GM04503 (cell line): Measurements from ENCODE around the gene OGDH.
"Not testable (repeated sequence)": the region's sequence is repeated elsewhere in the genome, so short reads cannot be mapped to it uniquely, and the experiment has no call there.

Source experiments
- DNase-seq: peaks from one replicate; pipeline ENCODE4 v3.0.0-alpha.2; 2012; ENCODE audit warnings: low read depth

Gene OGDH

DNA sequence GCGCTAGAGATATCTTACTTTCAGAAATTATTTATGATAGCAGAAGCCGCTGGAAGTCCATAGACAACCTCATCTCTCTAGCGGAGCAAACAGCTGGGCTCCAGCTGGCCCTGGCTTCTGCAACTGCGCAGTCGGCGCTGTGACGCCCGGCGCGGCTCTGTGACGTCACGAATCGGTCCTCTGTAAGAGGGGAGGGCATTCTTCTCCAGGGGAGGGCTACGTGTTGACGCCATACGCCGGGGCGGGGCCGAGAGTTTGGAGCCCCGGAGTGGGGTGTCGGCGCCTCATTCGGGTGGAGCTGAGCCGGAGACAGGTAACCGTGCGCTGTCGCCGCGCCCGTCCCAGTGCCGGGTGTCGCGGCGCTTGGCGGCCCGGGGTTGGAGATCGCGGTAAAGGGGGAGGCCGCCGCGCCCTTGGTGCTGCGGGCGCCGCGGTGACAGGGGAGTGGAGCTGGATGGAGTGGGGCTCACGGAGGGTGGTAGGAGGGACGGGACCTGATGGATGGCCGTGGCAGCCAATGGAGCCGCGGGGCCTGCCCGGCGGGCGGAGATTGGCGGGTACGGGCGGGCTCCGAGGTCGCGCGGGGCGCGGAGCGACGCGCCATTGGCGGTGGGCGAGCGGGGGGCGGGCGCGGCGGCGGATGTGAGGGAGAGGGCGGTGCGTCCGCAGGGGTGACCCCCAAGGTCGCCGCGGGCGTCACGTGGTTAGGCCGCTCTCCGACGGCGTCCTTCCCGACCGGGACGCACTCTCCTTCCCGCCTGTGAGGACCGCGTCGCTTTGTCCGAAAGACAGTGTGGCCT is at the start of gene OGDH:
TSS of gene OGDH (plus strand) at position 287 of the 800 bp plus-strand sequence. CDS start 17,717 bp downstream, outside the sequence.
- peak; percentile 81 for DNase-seq

DNA sequence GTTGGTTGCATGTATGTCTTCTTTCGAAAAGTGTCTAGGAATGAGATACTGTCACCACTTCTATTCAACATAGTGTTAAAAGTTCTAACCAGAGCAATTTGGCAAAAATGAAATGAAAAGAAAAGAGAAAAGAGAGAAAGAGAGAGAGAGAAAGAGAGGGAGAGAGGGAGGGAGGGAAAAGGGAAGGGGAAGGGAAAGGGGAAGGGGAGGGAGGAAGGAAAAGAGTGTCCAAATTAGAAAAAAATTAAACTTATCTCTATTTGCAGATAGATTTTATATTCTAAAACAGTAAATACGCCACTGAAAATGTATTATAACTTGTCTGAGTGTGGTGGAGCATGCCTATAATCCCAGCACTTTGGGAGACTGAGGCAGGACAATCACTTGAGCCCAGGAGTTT is 48.9 kb upstream of the OGDH start:
- DNase-seq = no peak

DNA sequence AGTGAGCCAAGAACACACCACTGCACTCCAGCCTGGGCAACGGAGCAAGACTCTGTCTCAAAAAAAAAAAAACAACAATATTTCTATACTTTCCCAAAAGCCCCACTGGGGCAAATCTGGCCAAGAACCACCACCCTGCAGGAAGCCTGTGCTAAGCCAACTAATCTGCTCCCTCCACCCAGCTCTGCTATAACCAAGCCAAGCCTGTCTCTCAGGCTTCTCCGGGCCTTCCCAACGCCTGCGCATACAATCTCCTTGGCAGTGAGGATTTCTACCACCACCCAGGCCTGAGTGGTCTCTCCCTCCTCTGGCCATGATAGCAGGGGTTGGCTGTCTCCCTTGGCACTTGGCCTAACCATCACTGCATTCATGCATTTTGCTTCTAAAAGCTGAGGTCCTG is 46.9 kb upstream of the OGDH start:
- DNase-seq = no peak

DNA sequence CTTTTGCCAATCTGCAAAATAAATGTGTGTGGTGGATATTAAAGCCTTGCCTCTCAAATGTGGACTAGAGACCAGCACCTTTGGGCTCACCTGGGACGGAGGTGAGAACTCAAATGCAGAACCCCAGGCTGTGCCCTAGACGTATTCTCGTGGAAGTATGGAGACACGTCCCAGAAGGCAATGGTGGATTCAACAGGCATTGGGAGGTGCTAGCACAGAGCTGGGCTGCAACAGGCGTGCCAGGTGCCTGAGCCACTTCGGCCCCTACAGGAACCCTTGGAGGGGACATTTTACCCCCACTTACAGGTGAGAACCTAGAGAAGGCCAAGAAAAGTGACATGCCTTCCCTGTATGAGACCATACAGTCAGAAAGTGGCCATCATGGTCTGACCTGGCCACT is 44.9 kb upstream of the OGDH start:
- no peak for DNase-seq

GRCh38 chr7:44561962-44562621 is 44.3 kb upstream of the OGDH start:
- DNase-seq = no peak

GRCh38 chr7:44562622-44562962 is 43.8 kb upstream of the OGDH start:
- not testable (repeated sequence) for DNase-seq

DNA sequence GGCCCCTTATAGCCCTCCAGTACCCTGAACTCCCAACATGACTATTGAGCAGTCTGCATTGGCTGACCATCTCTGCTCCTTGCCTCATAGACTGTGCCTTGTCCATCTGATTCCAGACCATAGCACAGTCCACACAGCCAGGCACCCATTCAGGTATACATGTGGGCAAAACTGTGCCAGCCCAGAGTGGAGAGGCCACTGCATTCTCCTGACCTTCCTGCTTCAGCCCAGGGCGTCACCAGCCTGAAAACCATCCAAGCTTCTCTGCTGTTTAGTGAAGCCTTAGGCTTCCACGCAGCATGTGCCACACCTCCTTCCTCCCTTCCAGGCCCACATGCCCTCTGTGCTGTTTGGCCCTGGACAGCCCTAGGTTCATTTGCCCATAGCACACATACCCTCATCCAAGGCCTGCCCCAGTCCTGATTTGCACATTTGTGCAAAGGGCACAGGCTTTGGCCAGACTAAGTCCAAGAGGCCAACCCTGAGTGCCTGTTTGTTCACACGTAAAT is 43.2 kb upstream of the OGDH start:
- DNase-seq = no peak

- no peak for DNase-seq
Measured at GRCh38 chr7:44564606-44565005, 41.8 kb upstream of the OGDH start.

GRCh38 chr7:44565097-44565794 is 41.2 kb upstream of the OGDH start:
- no peak for DNase-seq

DNA sequence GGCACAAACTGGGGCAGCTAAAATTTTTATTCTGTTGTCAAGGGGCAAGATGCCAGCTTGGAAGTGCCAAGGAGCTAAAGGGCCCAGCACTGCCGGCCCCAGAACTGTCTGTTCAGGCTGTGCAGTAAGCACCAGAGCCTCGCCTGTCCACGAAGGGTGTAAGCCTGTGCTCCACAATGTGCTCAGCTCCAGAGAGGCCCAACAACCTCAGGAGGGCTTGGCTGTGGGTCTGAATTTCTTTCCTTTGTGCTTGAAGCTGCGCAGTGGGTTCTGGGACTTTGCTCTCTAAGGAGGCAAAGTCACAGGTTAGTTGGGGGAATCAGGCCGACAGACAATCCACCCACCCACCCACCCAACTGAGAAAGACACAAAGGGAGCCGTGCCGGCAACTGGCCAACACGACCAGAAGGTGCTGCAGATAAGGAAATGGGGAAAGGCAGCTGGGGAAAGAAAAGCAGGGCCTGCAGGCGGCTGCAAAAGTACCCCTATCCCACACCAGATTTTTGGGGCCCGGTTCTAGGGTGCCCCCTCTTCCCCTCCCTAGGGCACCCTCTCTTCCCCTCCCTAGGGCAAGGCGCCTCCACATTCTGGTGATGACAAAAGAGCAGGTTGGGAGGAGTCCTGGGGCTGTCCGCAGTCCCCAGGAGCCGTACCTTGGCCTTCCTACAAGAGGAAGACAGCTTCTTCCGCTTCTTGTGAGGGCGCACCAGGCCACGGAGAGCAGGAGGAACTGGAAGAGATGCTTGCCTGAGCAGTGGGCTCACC is 40.5 kb upstream of the OGDH start:
- no peak for DNase-seq

DNA sequence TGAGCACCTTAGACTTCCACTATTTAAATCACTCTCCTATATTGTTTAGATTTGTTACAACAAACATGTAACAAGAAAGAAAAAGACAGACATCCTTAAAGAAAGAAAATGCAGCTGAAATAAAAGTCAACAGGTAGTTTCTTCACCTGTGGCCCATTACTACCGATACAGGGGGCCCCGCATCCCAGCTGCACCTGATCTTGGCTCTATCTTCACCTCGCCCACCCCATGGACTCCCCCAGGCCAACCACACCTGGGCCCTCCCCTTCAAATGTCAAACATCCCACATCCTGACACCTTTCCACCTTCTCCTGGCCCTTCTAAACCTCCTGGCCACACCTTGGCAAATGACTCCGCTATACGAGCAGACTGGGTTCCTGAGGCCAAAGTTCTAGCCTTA is 39.7 kb upstream of the OGDH start:
- DNase-seq = no peak

GRCh38 chr7:44567884-44568283 is 38.5 kb upstream of the OGDH start:
- DNase-seq = no peak

- DNase-seq = no peak
Measured at GRCh38 chr7:44568771-44569560, 37.5 kb upstream of the OGDH start.

GRCh38 chr7:44569959-44570358 is 36.5 kb upstream of the OGDH start:
- no peak for DNase-seq

DNA sequence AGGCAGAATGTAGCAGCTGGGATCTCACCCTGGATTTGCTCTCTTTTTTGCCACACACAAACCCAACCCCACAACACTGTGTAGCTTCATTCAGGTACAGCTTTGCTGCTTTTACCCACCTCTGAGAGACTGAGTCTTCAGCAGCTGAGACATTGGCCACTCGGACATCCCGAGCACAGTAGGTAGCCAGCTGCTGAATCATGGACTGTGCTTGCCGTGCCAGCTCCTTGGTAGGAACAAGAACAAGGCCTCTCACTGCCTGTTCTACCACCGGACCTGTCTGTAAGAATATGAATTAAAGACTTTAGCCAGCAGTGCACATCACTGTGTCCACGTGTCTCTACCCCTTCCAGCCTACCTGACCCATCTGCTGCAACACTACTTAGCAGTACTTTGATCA is 33.7 kb upstream of the OGDH start:
- DNase-seq = no peak

GRCh38 chr7:44573464-44574286 is 32.8 kb upstream of the OGDH start, which contains the start of gene DDX56:
DDX56 (minus strand) TSS chr7:44573908; CDS start chr7:44573895, 13 bp downstream.
- DNase-seq = peak; percentile 76

DNA sequence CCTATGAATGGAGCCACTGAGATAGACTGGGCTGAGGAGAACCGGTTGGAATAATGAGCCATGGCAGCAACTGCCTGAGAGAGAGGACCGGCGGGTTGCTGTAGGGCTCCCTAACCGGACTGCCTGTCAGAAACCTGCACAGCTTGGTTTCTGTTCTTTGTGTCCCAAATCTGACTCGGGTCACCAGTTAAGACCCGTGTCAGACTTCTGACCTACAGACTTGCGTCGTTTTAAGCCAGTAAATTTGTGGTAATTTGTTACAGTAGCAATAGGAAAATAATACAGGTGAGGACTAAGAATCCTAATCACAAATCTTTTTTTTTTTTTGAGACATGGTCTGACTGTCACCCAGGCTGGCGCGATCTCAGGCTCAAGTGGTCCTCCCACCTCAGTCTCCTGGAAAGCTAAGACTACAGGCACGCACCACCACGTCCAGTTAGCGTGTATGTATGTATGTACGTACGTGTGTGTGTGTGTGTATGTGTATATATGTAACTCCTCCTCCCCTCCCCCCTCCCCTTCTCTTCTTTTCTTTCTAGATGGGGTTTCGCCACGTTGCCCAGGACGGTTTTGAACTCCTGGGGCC is 32.0 kb upstream of the OGDH start:
- DNase-seq = no peak

DNA sequence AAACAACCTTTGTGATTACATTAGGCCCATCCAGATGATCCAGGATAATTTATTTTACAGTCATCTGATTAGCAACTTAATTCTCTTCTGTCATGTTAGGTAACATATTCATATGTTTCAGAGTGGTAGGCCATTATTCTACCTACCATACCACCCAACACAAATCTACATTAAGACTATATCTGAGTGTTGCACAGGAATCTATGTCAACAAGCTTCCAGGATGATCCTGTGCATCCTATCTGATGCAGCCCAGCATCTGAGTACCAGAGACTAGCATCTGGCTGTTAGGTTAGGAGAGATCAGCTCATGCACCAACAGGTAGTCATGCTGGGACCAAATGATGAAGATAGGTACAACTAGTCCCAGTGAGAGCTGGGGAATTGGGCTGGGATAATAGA is 31.4 kb upstream of the OGDH start:
- no peak for DNase-seq

DNA sequence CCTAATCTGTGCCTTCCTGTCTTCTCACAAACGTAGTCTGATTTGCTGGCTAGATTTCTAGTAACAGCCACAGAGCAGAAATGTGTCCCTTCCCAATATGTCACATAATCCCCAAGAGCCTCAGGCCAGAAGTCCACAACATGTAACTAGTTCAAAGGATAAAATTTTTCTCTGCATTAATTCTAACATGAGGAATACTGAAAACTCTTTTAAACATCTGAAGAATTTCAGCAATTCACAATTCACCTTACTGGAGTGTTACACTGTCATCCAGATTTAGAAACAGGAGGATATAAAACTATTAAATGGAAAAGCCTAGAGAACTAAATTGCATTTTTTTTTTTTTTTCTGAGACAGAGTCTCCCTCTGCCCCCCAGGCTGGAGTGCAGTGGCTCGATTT is 30.2 kb upstream of the OGDH start:
- no peak for DNase-seq
